CD4-positive, alpha-beta T cell (primary cell): ENCODE measurements around the gene CHI3L1. TPM values are rescaled to one million over a fixed set of nuclear protein-coding genes. Genes with fewer than 3 reads are reported as not detected.

Experiments
- ATAC-seq: fragments of 200-7000 bp; cut with Tn5 transposase; one replicate; pipeline ENCODE4 v1.10.0; 2022; ENCODE audit warnings: mild to moderate bottlenecking; ENCODE audit not compliant: poor library complexity
- CTCF ChIA-PET: fragments of 350-600 bp; sonication (Branson Sonifier 250); formaldehyde crosslinking; loops from one replicate; lab custom pipeline; 2021; ENCODE audit warnings: antibody characterized with exemption, inconsistent platforms; lab: Charles Lee
- POLR2A ChIA-PET: fragments of 350-600 bp; sonication (Branson Sonifier 250); formaldehyde crosslinking; loops from one replicate; lab custom pipeline; 2021; ENCODE audit warnings: antibody characterized with exemption, inconsistent platforms; lab: Charles Lee
- DNase-seq, 14 experiments: peaks; one replicate each; pipeline ENCODE4 v3.0.0-alpha.2; 2013 to 2020; ENCODE audit warnings: mixed read lengths in 2 of 14
- H3K27ac ChIP-seq, 2 donors: one replicate each; pipeline versions ENCODE4 v1.5.1 to v1.7.0; 2013; ENCODE audit warnings: low read length in 2 of 2, low read depth in 1 of 2, mild to moderate bottlenecking in 1 of 2
- H3K27me3 ChIP-seq, 2 experiments: 1 replicate in 1 of 2; 2 replicates in 1 of 2; pipeline versions ENCODE4 v1.6.1 to v1.7.0; 2013; ENCODE audit warnings: low read length in 2 of 2, control low read depth in 1 of 2, mild to moderate bottlenecking in 1 of 2, moderate library complexity in 1 of 2; ENCODE audit not compliant: insufficient read depth in 2 of 2, control insufficient read depth in 1 of 2
- H3K36me3 ChIP-seq: one replicate; pipeline ENCODE4 v1.6.1; 2013; ENCODE audit warnings: low read length, control low read depth; ENCODE audit not compliant: insufficient read depth
- H3K4me1 ChIP-seq: one replicate; pipeline ENCODE4 v1.6.1; 2013; ENCODE audit warnings: low read length, control low read depth; ENCODE audit not compliant: insufficient read depth
- H3K4me3 ChIP-seq: one replicate; pipeline ENCODE4 v1.5.1; 2013; ENCODE audit warnings: mild to moderate bottlenecking, low read length, moderate library complexity
- H3K9me3 ChIP-seq, 2 experiments: 1 replicate in 1 of 2; 2 replicates in 1 of 2; pipeline versions ENCODE4 v1.6.1 to v1.7.0; 2013; ENCODE audit warnings: low read length in 2 of 2, mild to moderate bottlenecking in 2 of 2, control low read depth in 1 of 2, moderate library complexity in 1 of 2; ENCODE audit not compliant: control insufficient read depth in 1 of 2, insufficient read depth in 1 of 2
- H3K27ac Mint-ChIP-seq: one replicate; pipeline ENCODE4 v1.8.0; 2020; ENCODE audit warnings: mixed read lengths
- H3K27me3 Mint-ChIP-seq: one replicate; pipeline ENCODE4 v1.8.0; 2021; ENCODE audit warnings: mixed read lengths
- H3K36me3 Mint-ChIP-seq: one replicate; pipeline ENCODE4 v1.8.0; 2021; ENCODE audit warnings: low read depth, mixed read lengths
- H3K4me1 Mint-ChIP-seq: one replicate; pipeline ENCODE4 v1.8.0; 2021; ENCODE audit warnings: low read depth, mixed read lengths
- H3K4me3 Mint-ChIP-seq: one replicate; pipeline ENCODE4 v1.8.0; 2020; ENCODE audit warnings: mild to moderate bottlenecking, mixed read lengths
- H3K9me3 Mint-ChIP-seq: one replicate; pipeline ENCODE4 v1.8.0; 2020; ENCODE audit warnings: mixed read lengths
- intact Hi-C, 2 experiments: fragments of 100-400 bp; cut with DNase I in 1 of 2; cut with micrococcal nuclease in 1 of 2; formaldehyde crosslinking; loops; one replicate each; pipeline versions ENCODE4 v1.15.1 to v1.9.0; 2023 to 2025; cut with DNase I, micrococcal nuclease
- total RNA-seq, 174 experiments: library from RNA in 2 of 174; stranded (reverse) in 2 of 174; gene quantifications; one replicate each; pipeline ENCODE4 v1.2.3 and lab custom pipeline; 2021 to 2026
- TF ChIP-seq, protein P1 (sequence below): fragments of 200-600 bp; IDR thresholded peaks from one replicate; pipeline ENCODE4 v1.8.0; 2022; ENCODE audit warnings: antibody characterized with exemption, mild to moderate bottlenecking

The CHI3L1 gene
- total RNA-seq, 2 experiments from 2014 or later: not detected

DNA sequence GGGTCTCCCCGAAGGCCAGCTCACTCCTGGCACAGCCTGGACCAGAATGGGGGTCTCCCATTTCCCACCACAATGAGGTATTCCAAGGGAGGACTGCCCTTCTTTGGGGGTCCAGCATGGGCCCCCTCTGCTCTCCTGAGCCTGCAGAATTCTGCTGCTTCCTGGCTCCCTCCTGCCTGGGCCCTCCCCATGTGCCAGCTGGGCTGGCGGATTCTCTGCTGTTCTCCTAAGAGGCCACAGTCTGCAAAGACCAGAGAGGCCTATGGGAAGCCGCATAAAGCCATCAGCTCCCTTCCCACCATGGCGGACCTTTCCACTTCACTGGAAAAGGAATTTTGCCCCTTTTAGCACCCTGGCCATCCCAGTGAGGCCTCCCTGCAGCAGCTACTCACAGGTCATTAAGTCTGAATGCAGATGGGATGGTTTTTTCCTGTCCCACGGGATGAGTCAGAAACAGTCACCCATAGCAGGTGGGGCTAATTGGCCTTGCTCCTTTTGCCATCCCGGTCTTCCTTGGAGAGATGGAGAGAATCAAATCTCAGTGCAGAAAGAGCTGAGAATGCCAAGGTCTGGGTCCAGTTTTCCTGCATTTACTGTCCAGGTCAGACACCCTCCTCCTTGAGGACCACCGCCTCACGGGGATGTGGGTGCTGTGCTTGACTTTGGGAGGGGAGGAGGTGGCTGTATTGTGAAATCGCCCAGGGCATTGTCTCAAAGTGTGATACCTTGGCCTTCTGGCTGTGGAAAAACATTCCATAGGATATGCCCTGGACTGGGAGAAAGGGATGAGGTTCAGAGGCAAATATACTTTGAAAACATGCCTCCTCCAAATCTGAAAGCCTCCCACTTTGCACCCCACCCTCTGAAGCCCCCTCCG is 34.1 kb downstream of the CHI3L1 start:
- ChIA-PET CTCF (no interaction called here), POLR2A (no interaction called here)
- peaks cover 0 to 1% of the 10 kb centered on the region in 2 experiments for H3K9me3 ChIP-seq
- no peak for ATAC-seq
- DNase-seq: no peak
- H3K36me3 ChIP-seq: no peaks in the 10 kb centered on the region
- no peaks in the 10 kb centered on the region for H3K4me1 ChIP-seq
- Mint-ChIP-seq H3K36me3 (no peaks in the 10 kb centered on the region), H3K9me3 (no peaks in the 10 kb centered on the region), H3K4me3 (no peak overlapping the region), H3K27me3 (peaks cover 10% of the 10 kb centered on the region), H3K4me1 (no peaks in the 10 kb centered on the region), H3K27ac (no peak overlapping the region)
- no peak overlapping the region for H3K27ac ChIP-seq
- no peaks in the 10 kb centered on the region for H3K27me3 ChIP-seq
- intact Hi-C loops: no loop called here
- TF ChIP-seq, protein P1, sequence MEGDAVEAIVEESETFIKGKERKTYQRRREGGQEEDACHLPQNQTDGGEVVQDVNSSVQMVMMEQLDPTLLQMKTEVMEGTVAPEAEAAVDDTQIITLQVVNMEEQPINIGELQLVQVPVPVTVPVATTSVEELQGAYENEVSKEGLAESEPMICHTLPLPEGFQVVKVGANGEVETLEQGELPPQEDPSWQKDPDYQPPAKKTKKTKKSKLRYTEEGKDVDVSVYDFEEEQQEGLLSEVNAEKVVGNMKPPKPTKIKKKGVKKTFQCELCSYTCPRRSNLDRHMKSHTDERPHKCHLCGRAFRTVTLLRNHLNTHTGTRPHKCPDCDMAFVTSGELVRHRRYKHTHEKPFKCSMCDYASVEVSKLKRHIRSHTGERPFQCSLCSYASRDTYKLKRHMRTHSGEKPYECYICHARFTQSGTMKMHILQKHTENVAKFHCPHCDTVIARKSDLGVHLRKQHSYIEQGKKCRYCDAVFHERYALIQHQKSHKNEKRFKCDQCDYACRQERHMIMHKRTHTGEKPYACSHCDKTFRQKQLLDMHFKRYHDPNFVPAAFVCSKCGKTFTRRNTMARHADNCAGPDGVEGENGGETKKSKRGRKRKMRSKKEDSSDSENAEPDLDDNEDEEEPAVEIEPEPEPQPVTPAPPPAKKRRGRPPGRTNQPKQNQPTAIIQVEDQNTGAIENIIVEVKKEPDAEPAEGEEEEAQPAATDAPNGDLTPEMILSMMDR: no peak
- H3K4me3 ChIP-seq: no peak overlapping the region

DNA sequence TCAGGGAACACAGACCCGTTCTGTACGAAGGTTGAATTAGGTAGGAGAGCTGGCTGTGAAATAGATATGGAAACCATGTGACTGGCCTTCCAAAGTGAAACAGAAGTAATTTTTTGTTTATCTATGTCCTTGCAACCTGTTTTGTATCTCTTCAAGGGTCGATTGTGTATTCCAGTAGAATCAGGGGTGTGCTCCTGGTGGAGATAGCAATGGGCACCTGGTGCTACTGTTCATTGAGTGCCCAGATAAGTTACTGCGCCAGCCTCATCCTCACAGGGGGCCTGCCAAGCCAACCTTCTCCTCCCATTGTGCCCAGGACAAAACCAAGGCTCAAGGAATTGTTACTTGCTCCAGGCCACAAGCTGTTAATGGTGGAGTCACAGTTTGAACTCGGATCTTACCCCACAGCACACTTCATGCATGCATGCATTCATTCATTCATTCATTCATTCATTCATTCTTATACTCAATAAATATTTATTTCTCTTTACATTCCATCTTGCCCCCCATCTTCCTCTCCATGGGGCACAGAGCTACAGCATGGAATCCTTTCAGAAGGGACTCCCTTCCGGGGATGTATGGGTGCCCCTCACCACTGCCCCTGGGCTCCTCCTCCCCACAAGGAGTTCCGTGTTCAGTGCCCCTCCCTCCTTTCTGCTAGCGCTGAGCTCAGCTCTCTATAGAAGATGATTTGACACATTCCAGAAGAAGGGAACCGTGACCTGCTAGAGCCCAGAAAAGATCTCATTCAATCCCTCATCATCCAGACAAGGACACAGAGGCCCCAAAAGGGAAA is 34.9 kb downstream of the CHI3L1 start:
- Mint-ChIP-seq H3K36me3 (no peaks in the 10 kb centered on the region), H3K9me3 (no peaks in the 10 kb centered on the region), H3K27me3 (peaks cover 10% of the 10 kb centered on the region), H3K4me3 (no peak overlapping the region), H3K4me1 (no peaks in the 10 kb centered on the region), H3K27ac (no peak overlapping the region)
- Histone ChIP-seq H3K4me3 (no peak overlapping the region), H3K27ac (no peak overlapping the region), H3K9me3 (no peaks in the 10 kb centered on the region), H3K4me1 (no peaks in the 10 kb centered on the region), H3K36me3 (no peaks in the 10 kb centered on the region), H3K27me3 (no peaks in the 10 kb centered on the region)
- ChIA-PET CTCF (no interaction called here), POLR2A (no interaction called here)
- ATAC-seq (no peak), DNase-seq (no peak)
- intact Hi-C loops: no loop called here
- TF ChIP-seq, protein P1: no peak

- H3K27me3 ChIP-seq: no peaks in the 10 kb centered on the region
- H3K9me3 Mint-ChIP-seq: no peaks in the 10 kb centered on the region
- intact Hi-C loops: no loop called here
- ATAC-seq (no peak), DNase-seq (no peak)
- H3K36me3 Mint-ChIP-seq: no peaks in the 10 kb centered on the region
- H3K9me3 ChIP-seq: no peaks in the 10 kb centered on the region
- H3K4me3 Mint-ChIP-seq: no peak overlapping the region
- H3K4me1 Mint-ChIP-seq: no peaks in the 10 kb centered on the region
- peaks cover 5% of the 10 kb centered on the region for H3K27me3 Mint-ChIP-seq
- no peak overlapping the region for H3K27ac ChIP-seq
- CTCF ChIA-PET: no interaction called here
- H3K36me3 ChIP-seq: no peaks in the 10 kb centered on the region
- no peak overlapping the region for H3K27ac Mint-ChIP-seq
- TF ChIP-seq, protein P1: no peak
- H3K4me1 ChIP-seq: no peaks in the 10 kb centered on the region
- POLR2A ChIA-PET: no interaction called here
- no peak overlapping the region for H3K4me3 ChIP-seq
Measured at GRCh38 chr1:203150511-203151297, 35.8 kb downstream of the CHI3L1 start.
